Activated CD8-positive, alpha-beta memory T cell treated with anti-CD3 and anti-CD28 coated beads for 48 hours (primary cell): ENCODE measurements around the gene KIF6.
A peak's percentile ranks its signal among the peaks of the same experiment; 100 is the strongest.

Experiments used
- DNase-seq, 3 experiments: peaks; one replicate each; pipeline ENCODE4 v3.0.0-alpha.2; 2020; ENCODE audit warnings: low read depth in 2 of 3, low spot score in 2 of 3

The KIF6 gene

GRCh38 chr6:39330057-39330456 is 395.2 kb downstream of the KIF6 start:
- no peak for DNase-seq

- no peak for DNase-seq
Measured at GRCh38 chr6:39328066-39328465, 397.1 kb downstream of the KIF6 start.

GRCh38 chr6:39327507-39327906 is 397.7 kb downstream of the KIF6 start:
- no peak for DNase-seq

DNA sequence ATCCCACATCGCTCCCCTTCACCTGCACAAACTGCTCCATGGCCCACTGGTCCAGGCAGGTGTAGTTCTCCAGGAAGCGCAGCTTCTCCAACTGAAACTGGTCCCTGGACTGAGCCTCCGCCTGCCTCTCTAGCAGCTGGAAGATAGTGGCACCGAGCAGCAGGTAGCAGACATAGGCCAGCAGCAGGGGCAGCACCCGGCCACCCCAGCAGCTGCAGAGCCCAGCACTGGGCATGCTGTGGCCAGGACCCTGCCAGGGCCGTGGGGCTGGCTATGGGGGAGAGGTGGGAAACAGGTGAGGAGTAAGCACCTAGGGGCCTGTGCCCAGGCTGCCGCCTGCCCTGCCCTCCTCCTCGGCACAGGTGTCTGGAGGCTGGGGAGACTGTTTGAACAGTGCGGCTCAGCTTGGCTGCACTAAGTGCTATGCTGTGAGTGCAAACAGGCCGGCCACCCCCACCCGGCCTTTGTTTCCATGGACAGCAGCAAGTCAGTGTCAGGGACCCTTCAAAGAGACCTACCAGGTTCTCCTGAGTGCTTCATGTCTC is 402.8 kb downstream of the KIF6 start, which contains the start of gene KCNK16:
Gene KCNK16, minus strand, starts transcription at position 397 of the 545 bp plus-strand sequence. Its CDS starts 162 bp downstream, at position 235.
- no peak for DNase-seq

DNA sequence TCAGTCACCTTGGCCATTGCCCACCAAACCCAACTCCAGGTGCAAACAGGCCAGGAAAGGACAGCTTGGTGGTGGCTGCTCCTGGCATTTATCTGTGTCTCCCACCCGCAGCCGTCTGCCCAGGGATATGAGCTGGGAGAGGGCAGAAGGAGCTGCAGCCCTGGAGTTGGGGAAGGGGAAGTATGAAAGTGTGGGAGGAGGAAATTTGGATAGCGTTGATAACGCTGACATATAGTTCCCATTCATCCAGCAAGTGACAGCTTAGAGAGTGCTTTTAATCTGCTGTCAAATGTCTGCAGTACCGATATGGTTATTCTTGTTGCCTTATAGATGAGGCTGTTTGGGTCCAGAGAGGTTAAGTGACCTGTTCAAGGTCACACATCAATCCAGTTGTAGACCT is 403.4 kb downstream of the KIF6 start:
- DNase-seq: no peak

GRCh38 chr6:39320363-39320984 is 404.7 kb downstream of the KIF6 start:
- no peak for DNase-seq

DNA sequence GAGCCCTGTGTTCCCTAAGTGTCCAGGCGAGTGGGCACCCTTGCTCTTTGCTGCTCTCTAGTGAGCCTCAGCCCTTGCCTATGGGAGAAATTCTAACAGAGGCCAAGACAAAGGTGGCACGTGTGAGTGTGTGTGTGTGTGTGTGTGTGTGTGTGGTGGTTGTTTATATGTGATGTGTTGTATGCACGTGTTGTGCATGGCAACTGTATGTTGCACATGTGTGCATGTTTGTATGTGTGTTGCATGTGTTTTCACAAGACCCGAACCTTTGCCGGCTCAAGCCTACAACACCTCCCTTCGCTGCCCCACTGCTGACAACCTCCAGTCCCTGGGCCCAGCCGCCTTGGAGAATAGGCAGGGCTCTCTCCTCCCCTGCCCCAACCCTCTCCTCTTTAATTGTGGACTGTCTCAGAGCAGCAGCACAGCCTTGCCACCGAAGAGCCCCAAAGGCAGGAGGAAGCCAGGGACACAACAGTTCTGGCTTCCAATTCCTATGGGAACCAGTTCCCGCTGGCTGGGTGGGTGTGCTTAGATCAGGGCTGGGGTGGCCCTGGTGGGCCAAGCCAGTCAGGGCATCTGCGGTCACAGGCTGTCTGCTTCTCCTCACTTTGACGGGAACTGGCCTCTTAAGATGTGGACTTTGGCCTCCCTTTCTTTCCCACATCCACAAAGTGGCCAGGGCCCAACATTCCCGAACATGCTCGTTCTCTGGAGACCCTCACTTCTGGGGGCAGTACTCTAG is 405.4 kb downstream of the KIF6 start:
- no peak for DNase-seq

DNA sequence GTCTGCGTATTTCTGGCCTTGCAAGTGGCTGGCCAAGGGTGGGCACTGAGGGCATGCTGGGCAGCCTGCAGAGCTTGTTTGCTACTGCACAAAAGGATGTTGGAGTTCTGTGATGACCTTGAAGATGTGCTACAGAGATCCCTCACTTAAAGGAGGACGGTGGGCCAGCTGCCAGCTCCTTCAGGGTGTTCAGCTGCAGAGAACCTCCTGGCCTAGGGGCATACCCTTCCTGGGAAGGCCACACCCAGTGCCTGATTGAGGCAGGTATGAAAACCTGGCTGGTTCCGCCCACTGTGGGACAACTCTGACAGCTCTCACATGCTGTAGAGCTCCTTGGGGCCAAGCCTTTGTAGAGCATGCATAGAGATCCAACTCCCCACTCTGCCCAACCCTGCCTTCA is 408.0 kb downstream of the KIF6 start:
- DNase-seq: no peak

DNA sequence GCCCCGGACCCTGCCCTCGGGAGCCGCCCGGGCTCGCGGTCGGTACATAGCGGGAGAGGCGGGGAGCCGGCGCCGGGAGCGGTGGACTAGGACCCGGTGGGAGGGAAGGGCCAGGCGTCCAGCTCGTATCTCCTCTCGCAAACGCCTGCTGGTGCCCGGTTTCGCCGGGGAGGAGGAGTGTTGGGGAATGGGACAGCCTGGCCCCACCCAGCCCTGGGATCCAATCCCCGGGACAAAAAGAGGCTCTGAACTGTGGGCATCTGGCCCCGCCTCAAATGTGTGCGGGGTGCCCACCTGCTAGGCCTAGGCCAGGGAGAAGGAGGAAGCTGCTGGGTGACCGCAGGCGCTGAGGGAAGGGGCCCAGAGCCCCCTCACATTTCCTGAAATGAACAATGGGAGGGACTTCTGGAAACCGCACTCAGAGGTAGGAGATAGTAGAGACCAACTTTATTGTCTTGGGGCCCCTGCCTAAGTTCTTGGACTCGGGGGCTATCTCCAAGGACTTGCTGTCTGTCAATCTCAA is 410.9 kb downstream of the KIF6 start, which contains the start of gene KCNK17:
Gene KCNK17, minus strand, starts transcription at position 147 of the 523 bp plus-strand sequence. Its CDS starts 99 bp downstream, at position 48.
- no peak for DNase-seq

GRCh38 chr6:39313526-39314272 is 411.5 kb downstream of the KIF6 start:
- DNase-seq: no peak

DNA sequence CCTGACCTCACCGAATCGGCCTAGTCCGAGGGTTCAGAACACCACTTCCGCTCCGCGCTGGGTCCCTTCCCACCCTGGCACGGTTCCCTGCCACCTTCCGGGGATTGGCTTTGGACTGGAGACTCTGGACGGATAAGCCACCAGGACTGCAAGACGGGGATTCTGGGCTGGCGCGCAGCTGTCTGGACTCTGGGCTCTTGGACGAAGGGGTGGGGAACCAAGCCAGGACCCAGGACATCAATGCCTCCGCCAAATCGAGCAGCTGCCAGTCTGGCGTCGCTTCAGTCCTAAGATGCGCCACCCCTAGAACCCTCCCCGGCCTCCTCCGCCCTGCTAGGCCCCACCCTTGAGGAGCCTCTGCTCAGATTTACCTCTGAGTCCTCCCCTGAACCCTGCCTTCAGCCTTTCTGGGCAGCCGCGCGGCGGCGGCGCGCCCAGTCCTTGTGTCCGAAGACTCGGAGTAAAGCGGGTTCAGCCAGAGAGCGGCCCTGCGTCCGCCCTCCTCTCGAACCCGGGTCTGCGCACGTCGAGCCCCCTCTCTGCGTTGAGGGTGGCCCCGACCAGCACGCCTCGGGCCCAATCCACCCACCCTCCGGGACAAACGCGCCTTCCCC is 412.2 kb downstream of the KIF6 start:
- DNase-seq: no peak

GRCh38 chr6:39310542-39310941 is 414.7 kb downstream of the KIF6 start:
- no peak for DNase-seq

DNA sequence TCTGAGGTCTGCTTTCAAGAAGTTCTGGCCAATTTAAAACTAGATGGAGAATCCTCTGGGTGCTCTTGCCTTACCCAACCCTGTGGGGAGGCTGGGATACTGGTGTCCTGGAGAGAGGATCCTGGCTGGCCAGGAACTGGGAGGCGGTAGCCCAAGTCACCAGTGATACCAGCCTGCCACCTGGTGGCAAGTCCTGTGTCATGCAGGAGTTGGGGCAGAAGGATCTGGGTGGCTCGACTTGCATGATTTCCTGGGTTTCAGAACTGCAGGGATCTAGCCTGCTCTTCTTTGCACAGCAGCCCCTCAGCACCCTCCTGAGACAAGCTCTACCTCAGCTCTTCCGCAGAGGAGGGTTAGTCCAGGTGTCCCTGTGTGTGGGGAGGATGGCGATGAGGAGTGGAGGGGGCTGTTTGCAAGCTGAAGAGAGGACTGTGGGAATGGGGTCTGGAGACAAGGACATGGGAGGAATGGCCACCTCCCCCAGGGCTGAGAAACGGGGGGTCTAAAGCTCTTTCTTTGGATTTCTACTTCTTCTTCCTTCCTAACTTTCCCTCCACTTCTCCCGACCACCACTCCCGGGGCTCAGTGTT is 415.2 kb downstream of the KIF6 start:
- peak in 2 of 3 experiments; percentile 20 to 39 for DNase-seq

GRCh38 chr6:39307462-39307861 is 417.7 kb downstream of the KIF6 start:
- no peak for DNase-seq

- DNase-seq: no peak
Measured at GRCh38 chr6:39304951-39305350, 420.3 kb downstream of the KIF6 start.

GRCh38 chr6:39303425-39304153 is 421.6 kb downstream of the KIF6 start:
- DNase-seq: no peak

- DNase-seq: peak; percentile 69 to 79 (median 69)
Measured at GRCh38 chr6:39302669-39303424, 422.4 kb downstream of the KIF6 start.

GRCh38 chr6:39302011-39302410 is 423.2 kb downstream of the KIF6 start:
- no peak for DNase-seq

DNA sequence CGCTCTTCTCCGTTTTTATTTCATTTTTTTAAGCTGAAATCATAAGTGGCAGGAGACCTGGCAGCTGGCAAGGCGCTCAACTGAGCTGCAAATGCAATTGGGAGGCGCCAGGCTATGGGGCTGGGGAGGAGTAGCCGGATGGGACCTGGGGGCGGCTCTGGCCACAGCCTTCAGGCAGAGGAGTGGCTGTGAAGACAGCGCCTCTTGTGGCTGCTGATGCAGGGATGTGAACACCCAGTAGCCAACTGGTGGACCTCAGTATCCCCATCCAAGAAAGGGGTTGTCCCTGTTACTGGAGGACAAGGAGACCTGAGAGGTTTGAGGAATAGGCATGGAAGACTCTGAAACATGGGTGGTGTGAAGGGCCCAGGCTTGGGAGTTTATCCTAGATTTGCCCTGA is 423.6 kb downstream of the KIF6 start:
- no peak for DNase-seq
